GM10266 (cell line): Measurements from ENCODE around the gene TFDP1.

Experiments used
- DNase-seq: peaks from one replicate; pipeline ENCODE4 v3.0.0; 2012; ENCODE audit errors: extremely low spot score
- CTCF ChIP-seq: IDR thresholded peaks from 2 replicates; pipeline ENCODE4 v1.5.1; 2012; ENCODE audit warnings: mild to moderate bottlenecking, low read depth; ENCODE audit not compliant: control insufficient read depth, insufficient read depth; ENCODE audit errors: missing control alignments

Gene TFDP1

GRCh38 chr13:113637262-113638160 lies 53.0 kb downstream of the TFDP1 start:
- TF ChIP-seq CTCF: no peak
- no peak for DNase-seq

GRCh38 chr13:113638173-113638746 lies 53.7 kb downstream of the TFDP1 start:
- DNase-seq: no peak
- TF ChIP-seq CTCF: no peak

GRCh38 chr13:113638806-113639205 lies 54.3 kb downstream of the TFDP1 start:
- TF ChIP-seq CTCF: no peak
- no peak for DNase-seq

GRCh38 chr13:113639616-113640262 lies 55.2 kb downstream of the TFDP1 start:
- no peak for TF ChIP-seq CTCF
- DNase-seq: no peak

- no peak for TF ChIP-seq CTCF
- DNase-seq: no peak
These were observed 56.9 kb downstream of the TFDP1 start for GRCh38 chr13:113641426-113641825.

GRCh38 chr13:113642563-113642962 lies 58.0 kb downstream of the TFDP1 start:
- no peak for DNase-seq
- no peak for TF ChIP-seq CTCF
